HG03196 (cell line): ENCODE data around the gene PIM3.

ENCODE experiments used
- ATAC-seq: cut with Tn5 transposase; IDR thresholded peaks from one replicate; pipeline ENCODE4 v1.9.1; 2021; ENCODE audit not compliant: unreplicated experiment

PIM3 gene

DNA sequence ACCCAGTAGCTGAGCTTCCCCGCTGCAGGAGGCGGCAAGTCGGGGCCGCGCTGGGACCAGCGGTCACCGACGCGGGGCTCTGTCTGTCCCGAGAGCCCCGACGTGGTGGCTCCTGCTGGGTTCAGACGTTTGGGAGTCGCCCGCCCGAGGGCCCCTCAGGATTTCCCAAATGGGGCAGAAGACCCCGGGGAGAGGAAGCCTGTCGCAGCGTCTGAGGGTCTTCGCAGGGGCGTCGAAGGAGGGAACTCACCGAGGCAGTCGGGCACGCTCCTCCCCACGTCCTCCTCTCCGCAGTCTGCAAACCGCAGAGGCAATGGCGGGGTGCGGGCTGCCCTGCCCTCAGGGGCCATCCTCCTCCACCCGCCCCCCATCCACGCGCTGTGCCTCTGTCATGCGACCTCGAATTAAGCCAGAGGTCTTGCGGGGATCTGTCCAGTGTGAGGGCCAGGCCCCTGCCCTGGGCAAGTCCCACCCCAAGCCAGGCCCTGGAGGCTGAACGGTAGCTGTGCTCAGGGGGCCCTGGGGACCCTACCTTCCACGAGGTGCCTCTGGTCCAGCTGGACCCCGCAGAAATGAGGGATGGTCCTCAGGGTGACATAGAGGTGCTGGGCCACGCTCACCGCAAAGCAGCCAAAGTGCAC lies 39.5 kb downstream of the PIM3 start:
- no peak for ATAC-seq

DNA sequence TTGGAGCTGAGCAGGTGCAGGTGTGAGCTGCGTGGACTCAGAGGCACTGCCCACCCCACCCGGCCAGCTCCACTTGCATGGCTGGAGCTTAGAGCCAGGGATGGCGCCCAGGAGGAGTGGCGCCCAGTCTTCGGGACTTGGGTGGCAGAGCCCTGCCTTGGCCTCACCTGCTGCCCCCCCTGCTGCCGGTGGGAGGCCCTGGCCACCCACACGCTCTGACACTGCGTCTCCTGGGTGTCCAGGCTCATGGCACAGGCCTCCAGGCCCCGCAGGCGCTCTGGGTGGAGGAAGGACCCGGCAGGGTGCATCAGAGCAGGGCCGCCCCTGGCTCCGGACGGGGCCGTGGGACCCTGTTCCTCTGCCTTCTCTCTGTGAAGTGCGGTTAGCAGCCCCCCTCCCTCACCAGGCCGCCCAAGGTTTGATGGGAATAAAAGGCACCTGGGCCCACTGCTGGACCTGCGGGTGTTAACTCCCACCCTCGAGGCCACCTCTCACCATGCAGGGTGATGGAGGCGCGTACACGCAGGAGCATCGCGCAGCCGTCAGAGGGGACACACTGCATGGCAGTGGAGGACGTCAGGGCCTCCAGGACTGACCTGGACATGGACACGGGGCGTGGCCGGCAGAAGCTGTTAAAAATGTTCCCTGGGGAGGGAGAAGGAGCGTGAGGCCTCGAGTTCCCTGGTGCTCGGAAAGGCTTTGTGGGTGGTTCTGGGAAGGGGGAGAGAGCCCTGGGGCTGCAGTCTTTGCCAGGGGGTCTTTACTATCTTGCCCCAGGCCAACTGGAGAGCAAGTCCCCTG lies 40.2 kb downstream of the PIM3 start:
- ATAC-seq: no peak

DNA sequence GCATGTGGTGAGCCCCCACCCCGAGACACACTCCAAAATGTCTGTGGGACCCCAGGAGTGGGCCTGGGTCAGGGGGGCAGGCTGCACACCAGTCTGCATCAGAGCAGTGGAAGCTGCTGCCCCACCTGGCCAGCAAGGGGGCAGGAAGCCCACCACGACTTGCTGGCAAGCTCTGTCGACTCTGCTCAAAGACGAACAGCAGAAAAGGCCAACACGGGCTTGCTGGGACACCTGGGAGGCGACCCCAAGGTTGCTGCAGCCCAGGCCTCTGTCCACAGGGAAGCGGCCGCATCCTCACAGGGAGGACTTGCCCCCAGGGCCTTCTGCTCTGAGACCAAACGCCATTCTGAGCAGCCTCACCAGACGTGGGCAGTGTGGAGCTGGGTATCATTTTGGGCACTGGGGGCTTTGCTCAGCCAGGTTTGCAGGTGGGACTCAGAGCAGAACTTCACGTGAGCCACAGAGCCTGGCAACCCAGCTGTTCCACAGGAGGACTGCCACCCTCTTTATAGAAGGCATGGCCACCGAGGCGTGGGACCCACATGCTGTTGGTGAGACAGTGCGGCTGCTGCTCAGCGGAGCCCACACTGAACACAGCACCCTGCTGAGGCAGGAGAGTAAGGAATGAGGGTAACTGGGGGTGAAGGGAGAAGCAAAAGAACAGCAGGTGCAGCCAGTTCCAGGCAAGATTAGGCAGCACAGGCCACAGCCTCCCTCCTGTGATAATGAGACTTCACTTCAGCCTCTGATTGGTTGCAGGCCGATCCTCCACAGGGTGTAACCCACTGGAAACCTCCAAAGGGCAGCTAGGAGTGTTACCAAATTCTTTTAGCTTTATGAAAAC lies 41.0 kb downstream of the PIM3 start:
- no peak for ATAC-seq

DNA sequence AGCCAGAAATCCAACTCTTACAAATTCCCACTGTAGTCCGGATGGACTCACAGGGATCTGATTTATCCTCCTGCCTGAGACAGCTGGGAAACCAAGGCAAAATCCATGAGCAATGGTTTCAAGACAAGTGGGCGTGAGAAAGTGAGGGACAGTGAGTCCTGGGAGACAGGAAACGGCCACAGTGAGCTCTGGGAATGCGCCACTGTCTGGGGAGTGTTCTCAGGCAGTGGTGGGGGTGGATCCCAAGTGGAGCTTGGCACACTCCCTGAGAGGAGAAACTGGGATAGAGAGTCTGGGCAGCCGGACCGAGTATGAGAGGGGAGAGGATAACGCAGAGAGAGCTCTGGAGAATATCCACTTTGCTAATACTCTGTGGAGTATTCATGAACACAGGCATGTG lies 42.2 kb downstream of the PIM3 start:
- no peak for ATAC-seq

DNA sequence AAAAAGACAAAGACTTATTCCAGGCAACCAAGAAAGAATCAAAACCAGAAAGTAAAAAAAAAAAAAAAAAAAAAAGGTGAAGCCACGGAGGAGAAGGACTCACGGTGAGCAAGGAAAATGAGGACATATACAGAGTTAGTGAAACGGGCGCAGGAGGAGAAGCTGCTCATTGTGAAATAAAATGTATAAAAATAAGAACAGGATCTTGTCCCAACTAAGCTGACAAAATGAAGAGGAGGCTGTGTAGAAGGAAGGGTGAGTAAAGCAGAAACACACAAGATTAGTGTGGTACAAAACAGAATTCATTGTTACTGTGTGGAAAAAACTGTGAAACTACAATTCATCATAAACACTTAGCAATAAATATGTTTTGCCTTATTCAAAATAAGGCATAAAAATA lies 44.3 kb downstream of the PIM3 start:
- ATAC-seq: no peak

DNA sequence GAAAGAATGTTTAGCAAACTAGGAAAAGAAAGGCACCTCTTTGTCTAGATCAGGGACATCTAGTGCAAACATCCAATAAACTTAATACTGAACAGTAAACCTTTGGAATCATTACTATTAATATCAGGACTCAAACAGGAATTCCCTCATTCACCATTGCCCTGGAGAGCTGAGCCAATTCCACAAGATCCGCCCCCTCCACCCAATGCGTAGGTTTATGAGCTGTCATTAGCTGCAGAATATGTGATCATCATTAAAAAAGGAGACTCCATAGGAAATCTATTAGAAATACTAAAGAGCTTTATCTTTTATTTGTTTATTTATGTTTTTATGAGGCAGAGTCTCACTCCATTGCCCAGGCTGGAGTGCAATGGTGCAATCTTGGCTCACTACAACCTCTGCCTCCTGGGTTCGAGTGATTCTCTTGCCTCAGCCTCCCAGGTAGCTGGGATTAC lies 46.5 kb downstream of the PIM3 start:
- no peak for ATAC-seq

DNA sequence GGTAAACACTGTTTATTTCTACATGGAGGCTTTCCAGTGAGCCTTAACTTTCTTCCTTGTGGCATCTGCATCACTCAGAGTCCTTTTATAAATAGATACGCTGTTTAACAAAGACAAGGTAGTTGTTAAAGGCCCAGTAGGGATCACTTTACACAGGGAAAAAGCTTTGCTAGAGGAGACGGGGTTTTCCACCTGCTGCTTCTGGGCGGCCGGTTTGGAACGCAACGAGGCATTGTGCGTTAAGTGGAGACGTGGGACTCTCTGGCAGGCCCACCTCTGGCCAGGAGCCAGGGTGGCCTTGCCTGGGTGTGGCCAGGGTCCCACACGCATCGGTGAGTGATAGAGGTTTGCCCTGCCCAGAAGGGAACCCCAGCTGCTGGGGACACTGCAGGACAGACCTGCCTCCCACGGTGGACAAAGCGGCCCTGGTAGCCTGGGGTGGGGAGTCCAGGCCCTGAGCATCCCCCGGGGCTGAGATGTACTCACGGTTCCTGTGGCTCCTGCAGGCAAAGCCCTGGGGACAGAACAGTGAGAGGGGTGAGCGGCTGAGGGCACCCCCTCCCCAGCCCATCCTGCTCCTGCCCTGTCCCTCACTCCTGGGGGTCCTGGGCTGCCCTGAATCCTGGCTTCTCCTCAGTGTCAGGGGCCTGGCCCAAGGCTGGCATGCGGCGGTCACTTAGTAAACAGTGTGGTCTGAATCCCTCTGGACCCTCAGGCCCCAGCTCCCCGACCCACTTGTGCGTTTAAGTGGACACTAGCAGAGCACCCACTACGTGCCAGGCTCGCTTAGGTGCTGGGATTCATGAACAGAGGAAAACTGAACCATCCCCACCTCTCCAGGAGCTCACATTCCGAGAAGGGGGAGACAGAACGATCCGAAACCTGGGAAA lies 47.8 kb downstream of the PIM3 start:
- no peak for ATAC-seq

DNA sequence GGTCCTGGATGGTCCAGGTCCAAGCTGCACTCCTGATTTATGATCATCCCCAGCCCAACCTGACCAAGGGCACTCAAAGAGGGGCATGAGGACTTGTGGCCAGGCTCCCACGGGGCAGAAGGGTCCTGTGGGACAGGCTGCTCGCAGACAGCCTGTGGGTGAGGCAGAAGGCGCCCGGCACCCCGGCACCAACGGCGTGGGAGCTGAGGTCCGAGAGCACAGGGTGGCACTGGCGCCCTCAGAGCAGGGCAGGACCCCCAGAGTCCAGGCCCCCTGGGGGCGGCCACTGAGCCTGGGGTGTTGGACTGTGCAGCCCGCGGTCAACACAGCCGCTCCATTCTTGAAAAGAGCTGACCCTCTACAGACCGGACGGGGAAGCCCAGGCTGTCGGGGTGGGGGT lies 48.7 kb downstream of the PIM3 start:
- no peak for ATAC-seq

DNA sequence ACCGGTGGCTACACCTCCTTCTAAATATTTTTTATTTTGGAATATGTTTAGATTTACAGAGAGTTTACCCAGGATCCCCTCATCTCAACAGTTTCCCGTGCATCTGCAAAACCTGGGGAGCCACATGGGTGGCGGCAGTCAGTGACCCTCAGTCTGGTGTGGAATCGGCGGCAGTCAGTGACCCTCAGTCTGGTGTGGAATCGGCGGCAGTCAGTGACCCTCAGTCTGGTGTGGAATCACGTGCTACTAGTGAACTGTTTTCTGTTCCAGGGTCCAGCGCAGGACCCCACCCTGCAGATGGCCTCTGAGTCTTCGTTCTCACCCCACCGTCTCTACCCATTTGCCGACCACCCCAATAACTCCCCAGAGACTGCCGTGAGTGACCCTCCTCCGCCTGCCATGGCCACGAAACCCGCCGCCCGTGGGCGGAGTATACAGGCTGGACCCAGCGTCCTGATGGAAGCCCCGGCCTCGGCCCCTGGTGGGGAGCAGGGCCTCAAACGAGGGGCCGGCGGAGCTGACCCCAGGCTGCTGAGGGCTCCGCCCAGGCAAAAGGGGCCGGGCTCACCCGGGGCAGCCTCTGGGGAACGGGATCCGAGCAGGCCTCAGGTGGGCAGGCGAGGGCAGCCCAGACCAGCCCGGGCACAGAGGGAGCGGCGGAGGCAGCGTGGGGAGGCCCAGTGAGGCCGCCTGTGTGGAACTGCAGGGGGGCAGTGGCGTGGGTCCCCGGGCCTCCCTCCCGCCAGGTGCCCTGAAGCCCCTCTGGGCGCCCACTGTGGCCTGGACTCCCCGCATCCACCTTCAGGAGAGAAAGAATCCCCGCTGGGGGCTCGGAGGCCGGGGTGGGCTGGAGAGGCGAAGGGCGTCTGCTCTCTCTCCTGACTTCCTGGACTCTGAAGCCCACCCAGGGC lies 49.4 kb downstream of the PIM3 start:
- ATAC-seq: no peak

DNA sequence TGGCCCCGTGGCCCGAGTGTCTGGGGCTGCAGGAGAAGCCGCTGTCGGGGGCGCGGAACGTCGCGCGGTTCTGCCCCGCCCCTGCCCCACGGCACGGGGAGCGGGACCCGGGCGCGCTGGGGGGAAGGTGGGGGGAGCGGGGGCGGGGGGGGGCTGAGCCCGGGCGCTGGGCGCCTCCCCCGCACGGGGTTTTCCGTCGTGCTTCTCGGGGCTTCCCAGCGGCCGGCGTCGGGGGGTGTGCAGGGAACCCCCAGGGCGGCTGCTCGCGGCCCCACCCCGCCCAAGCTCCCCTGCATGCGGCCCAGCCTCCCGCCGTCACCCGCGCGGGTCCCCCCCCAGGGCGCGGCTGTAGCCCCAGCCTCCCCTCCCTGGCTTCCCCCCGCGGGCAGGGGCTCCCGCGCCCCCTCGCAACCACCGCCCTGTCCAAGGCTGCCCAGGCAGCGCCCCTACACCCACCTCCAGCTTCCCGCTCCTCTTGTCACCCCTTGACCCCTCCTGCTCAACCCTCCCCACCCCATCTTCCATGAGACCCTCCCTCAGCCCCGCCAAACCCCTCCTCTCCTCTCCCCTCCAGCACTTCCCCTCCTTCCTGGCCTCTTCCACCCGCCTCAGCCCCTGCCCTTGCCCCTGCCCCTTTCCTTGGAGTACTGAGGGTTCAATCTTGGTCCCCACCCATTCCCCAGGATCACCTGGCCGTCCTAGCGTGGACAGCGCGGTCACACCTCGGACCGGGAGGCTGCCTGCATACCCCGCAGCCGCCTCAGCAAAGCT lies 50.3 kb downstream of the PIM3 start:
- ATAC-seq: no peak

DNA sequence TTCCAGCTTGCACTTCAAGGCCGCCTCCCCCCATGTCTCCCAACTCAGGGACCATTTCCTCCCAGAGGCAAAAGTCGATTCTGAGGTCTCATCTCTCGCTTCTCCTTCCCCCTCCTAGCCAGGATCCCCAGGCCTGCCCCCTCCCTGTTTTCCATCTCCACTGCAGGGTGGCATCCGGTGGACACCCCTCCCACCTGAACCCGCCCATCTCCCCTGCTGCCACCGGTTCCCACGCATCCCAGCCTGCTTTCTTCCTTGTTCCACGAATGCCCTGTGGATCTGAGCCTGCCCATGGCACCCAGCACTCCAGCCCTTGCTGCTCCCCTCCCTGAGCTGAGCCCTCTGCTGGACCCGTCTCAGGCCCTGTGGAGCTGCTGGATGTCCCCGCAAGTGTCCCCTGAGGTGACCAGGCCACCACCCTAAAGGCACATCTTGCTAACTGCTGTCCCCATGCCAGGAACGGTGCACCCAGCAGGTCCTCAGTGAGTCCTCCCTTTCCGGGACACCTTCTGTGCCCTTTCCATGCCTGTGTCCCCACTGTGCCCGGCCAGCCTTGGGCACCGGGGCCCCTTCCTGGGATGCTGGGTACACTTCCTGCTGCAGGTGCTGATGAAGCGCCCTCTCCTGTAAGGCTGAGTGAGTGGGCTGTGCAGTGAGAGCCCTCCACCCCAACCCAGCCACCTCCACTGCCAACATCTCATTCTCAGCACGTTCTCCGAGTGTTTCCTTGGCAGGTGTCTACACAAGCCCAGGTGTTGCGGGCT lies 51.1 kb downstream of the PIM3 start:
- ATAC-seq: no peak

DNA sequence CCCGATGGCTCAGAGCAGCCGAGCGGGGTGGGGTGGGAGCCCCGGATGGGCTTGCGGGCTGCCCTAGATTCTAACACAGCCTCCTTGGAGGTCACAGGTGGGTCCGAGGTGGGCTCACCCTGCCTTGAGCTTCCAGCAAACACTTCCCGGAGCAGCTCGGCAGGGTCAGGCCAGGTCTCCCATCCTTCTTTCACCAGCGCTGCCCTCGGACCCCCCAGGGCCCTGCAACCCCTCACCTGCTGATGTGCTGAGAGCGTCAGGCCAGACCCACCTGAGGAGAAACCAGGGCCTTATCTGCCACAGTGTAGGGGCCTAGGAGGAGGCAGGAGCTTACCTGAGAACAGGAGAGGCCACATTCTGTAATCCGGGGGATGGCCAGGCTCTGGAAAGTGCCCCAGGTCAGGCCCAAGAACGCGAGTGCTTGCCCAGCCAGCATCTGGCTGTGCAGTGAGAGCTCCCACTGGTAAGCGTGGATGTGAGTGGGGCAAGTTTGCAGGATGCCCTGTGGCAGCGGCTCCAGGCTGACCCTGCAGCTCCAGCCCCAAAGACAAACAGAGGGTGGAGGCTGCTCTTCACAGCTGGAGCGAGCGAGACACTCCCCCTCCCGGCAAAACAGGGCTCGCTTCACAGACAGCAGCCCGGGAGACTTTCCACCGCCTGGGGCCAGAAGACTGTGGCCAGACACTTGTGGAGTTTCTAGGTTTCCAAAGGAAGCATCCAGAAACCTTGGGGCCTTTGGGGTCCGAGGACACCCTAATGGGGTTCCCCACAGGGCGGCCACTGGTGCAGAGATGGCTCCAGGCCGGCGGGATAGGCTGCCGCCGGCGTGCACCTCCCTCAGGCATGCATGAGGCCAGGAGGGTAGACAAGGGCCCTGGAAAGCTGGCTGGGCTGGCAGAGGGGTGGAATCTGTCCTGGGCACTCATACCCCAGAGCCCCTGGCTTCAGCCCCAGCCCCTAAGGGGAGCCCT lies 51.9 kb downstream of the PIM3 start, which contains the start of gene IL17REL:
TSS of gene IL17REL (minus strand) at position 555 of the 971 bp plus-strand sequence. CDS start at position 436, 119 bp downstream.
- no peak for ATAC-seq
